Posterior cingulate gyrus (tissue), 11 donors: Measurements from ENCODE around the gene SNTG2.

ENCODE experiments used
- DNase-seq, 10 donors: peaks; one replicate each; pipeline versions ENCODE4 v3.0.0 to v3.0.0-alpha.2; 2020 to 2021; ENCODE audit warnings: mixed read lengths in 3 of 10
- intact Hi-C: fragments of 100-400 bp; cut with DNase I; formaldehyde crosslinking; loops from one replicate; pipeline ENCODE4 v1.15.1; 2023

Gene SNTG2

GRCh38 chr2:981258-981657, 30.6 kb downstream of the SNTG2 start:
- intact Hi-C loops: no loop called here
- no peak for DNase-seq

GRCh38 chr2:981759-982158, 31.1 kb downstream of the SNTG2 start:
- intact Hi-C loops: no loop called here
- no peak for DNase-seq

GRCh38 chr2:985317-985898, 34.8 kb downstream of the SNTG2 start:
- intact Hi-C loops: no loop called here
- no peak for DNase-seq

- no peak for DNase-seq
- intact Hi-C loops: no loop called here
Observed at GRCh38 chr2:987789-988188, 37.1 kb downstream of the SNTG2 start.

- intact Hi-C loops: no loop called here
- no peak for DNase-seq
Observed at GRCh38 chr2:989781-990467, 39.3 kb downstream of the SNTG2 start.

- no peak for DNase-seq
- intact Hi-C loops: no loop called here
Observed at GRCh38 chr2:990970-991369, 40.3 kb downstream of the SNTG2 start.

- intact Hi-C loops: no loop called here
- no peak for DNase-seq
Observed at GRCh38 chr2:1002350-1002749, 51.7 kb downstream of the SNTG2 start.

- no peak for DNase-seq
- intact Hi-C loops: no loop called here
Observed at GRCh38 chr2:1004398-1004797, 53.7 kb downstream of the SNTG2 start.

- intact Hi-C loops: no loop called here
- no peak for DNase-seq
Observed at GRCh38 chr2:1010415-1010930, 59.8 kb downstream of the SNTG2 start.

GRCh38 chr2:1011006-1011405, 60.4 kb downstream of the SNTG2 start:
- intact Hi-C loops: no loop called here
- DNase-seq: no peak

- intact Hi-C loops: no loop called here
Observed at GRCh38 chr2:1011985-1012384, 61.3 kb downstream of the SNTG2 start.

GRCh38 chr2:1014802-1015201, 64.2 kb downstream of the SNTG2 start:
- DNase-seq: no peak
- intact Hi-C loops: no loop called here

More at GRCh38 chr2:1011985-1012384, 61.3 kb downstream of the SNTG2 start:
- DNase-seq: no peak

GRCh38 chr2:1016500-1016899, 65.9 kb downstream of the SNTG2 start:
- no peak for DNase-seq
- intact Hi-C loops: no loop called here

GRCh38 chr2:1017827-1018226, 67.2 kb downstream of the SNTG2 start:
- intact Hi-C loops: no loop called here
- DNase-seq: no peak

GRCh38 chr2:1020206-1020605, 69.6 kb downstream of the SNTG2 start:
- intact Hi-C loops: no loop called here
- peak in 6 of 10 donors; percentile 17 to 88 (median 70) for DNase-seq

- intact Hi-C loops: no loop called here
- no peak for DNase-seq
Observed at GRCh38 chr2:1022178-1022577, 71.5 kb downstream of the SNTG2 start.

GRCh38 chr2:1024981-1025380, 74.3 kb downstream of the SNTG2 start:
- no peak for DNase-seq
- intact Hi-C loops: no loop called here

- intact Hi-C loops: no loop called here
- DNase-seq: no peak
Observed at GRCh38 chr2:1026141-1026540, 75.5 kb downstream of the SNTG2 start.

- intact Hi-C loops: no loop called here
- DNase-seq: no peak
Observed at GRCh38 chr2:1028831-1029230, 78.2 kb downstream of the SNTG2 start.

GRCh38 chr2:1032030-1032429, 81.4 kb downstream of the SNTG2 start:
- no peak for DNase-seq
- intact Hi-C loops: no loop called here

GRCh38 chr2:1033069-1033468, 82.4 kb downstream of the SNTG2 start:
- intact Hi-C loops: no loop called here
- no peak for DNase-seq

GRCh38 chr2:1037066-1037465, 86.4 kb downstream of the SNTG2 start:
- intact Hi-C loops: no loop called here

More at GRCh38 chr2:1037066-1037465, 86.4 kb downstream of the SNTG2 start:
- no peak for DNase-seq
